M059J (cell line): ENCODE measurements around the gene WFDC11. TPM values are rescaled to one million over a fixed set of nuclear protein-coding genes. Genes with fewer than 3 reads are reported as not detected.

Source experiments
- DNase-seq: peaks from one replicate; pipeline ENCODE4 v3.0.0-alpha.2; 2012; ENCODE audit warnings: low read depth
- total RNA-seq: library from RNA; depleted of rRNA; stranded (reverse); fragments of >200 nt; shearing (Covaris generic); gene quantifications from 2 replicates; pipeline ENCODE4 v1.2.3, GENCODE V29; 2014; rRNA removed

The WFDC11 gene
- total RNA-seq, 1 experiment from 2014 or later: not detected

- no peak for DNase-seq
Observed at GRCh38 chr20:45626540-45626939, 43.5 kb downstream of the WFDC11 start.

- DNase-seq: no peak
Observed at GRCh38 chr20:45621593-45621992, 48.4 kb downstream of the WFDC11 start.

GRCh38 chr20:45617591-45617990 is 52.4 kb downstream of the WFDC11 start:
- no peak for DNase-seq

GRCh38 chr20:45612314-45612713 is 57.7 kb downstream of the WFDC11 start:
- DNase-seq: no peak

- DNase-seq: peak; percentile 62
Observed at GRCh38 chr20:45611054-45611453, 59.0 kb downstream of the WFDC11 start.

GRCh38 chr20:45607810-45608209 is 62.2 kb downstream of the WFDC11 start:
- DNase-seq: no peak

Other genes with a start within 250 kb of the WFDC11 start
- gene WFDC2, start 200.5 kb downstream of the WFDC11 start, total RNA-seq: not detected in 2 replicates
- gene SPINT3, start 154.6 kb downstream of the WFDC11 start, total RNA-seq: not detected in 2 replicates
- gene WFDC6, start 130.8 kb downstream of the WFDC11 start, total RNA-seq: not detected in 2 replicates
- gene EPPIN, start 122.8 kb downstream of the WFDC11 start, total RNA-seq: not detected in 2 replicates
- gene WFDC8, start 91.0 kb downstream of the WFDC11 start, total RNA-seq: not detected in 2 replicates
- gene WFDC10A, start 40.5 kb downstream of the WFDC11 start, total RNA-seq: not detected in 2 replicates
- gene WFDC9, start 39.0 kb downstream of the WFDC11 start, total RNA-seq: not detected in 2 replicates
- gene WFDC13, start 31.8 kb upstream of the WFDC11 start, total RNA-seq: not detected in 2 replicates
- gene WFDC10B, start 34.8 kb upstream of the WFDC11 start, total RNA-seq: not detected in 2 replicates
- not detected in 2 replicates for gene SPINT4, start 52.1 kb upstream of the WFDC11 start, total RNA-seq
- 0.42 TPM in 1 of 2 replicates, not detected in the other for gene WFDC3, start 121.6 kb upstream of the WFDC11 start, total RNA-seq
- 50.2 and 57.6 TPM in 2 replicates for gene DNTTIP1, start 121.7 kb upstream of the WFDC11 start, total RNA-seq
- 435 and 579 TPM in 2 replicates for gene UBE2C, start 142.4 kb upstream of the WFDC11 start, total RNA-seq
- not detected in 2 replicates for gene TNNC2, start 157.1 kb upstream of the WFDC11 start, total RNA-seq
- 35.1 and 35.8 TPM in 2 replicates for gene SNX21, start 163.6 kb upstream of the WFDC11 start, total RNA-seq
- gene ACOT8, start 187.2 kb upstream of the WFDC11 start, total RNA-seq: 102 and 117 TPM in 2 replicates
- gene ZSWIM3, start 187.4 kb upstream of the WFDC11 start, total RNA-seq: 8.6 and 12.0 TPM in 2 replicates
- 11.2 and 19.8 TPM in 2 replicates for gene ZSWIM1, start 211.0 kb upstream of the WFDC11 start, total RNA-seq
- 0.52 TPM in 1 of 2 replicates, not detected in the other for gene SPATA25, start 217.4 kb upstream of the WFDC11 start, total RNA-seq
- gene NEURL2, start 221.0 kb upstream of the WFDC11 start, total RNA-seq: 3.1 and 6.0 TPM in 2 replicates
- 253 and 328 TPM in 2 replicates for gene CTSA, start 221.1 kb upstream of the WFDC11 start, total RNA-seq
- gene PLTP, start 241.9 kb upstream of the WFDC11 start, total RNA-seq: 9.6 and 13.4 TPM in 2 replicates